Stomach (tissue), 4 donors: ENCODE measurements around the gene GOLGB1.

Experiments used
- CTCF ChIP-seq, 7 experiments: fragments of 450-650 bp in 4 of 7; fragments of 200-600 bp in 3 of 7; sonication (generic) in 3 of 7; IDR thresholded peaks; one replicate each; pipeline ENCODE4 v1.5.1; 2016 to 2019; ENCODE audit warnings: antibody characterized with exemption in 7 of 7, control low read depth in 2 of 7, mild to moderate bottlenecking in 1 of 7
- EP300 ChIP-seq: sonication (generic); formaldehyde crosslinking; IDR thresholded peaks from one replicate; pipeline ENCODE4 v1.6.1; 2017; ENCODE audit warnings: antibody characterized with exemption
- POLR2A ChIP-seq, 4 donors: fragments of 450-650 bp; IDR thresholded peaks; one replicate each; pipeline ENCODE4 v1.6.1; 2016; ENCODE audit warnings: antibody characterized with exemption in 4 of 4, control low read depth in 2 of 4, mild to moderate bottlenecking in 1 of 4, moderate library complexity in 1 of 4
- POLR2AphosphoS5 ChIP-seq, 3 donors: sonication (generic); formaldehyde crosslinking; IDR thresholded peaks; one replicate each; pipeline ENCODE4 v1.6.1; 2016; ENCODE audit warnings: antibody characterized with exemption in 3 of 3

- TF ChIP-seq CTCF (IDR thresholded peaks at IDR 0.05): no peak
- no peak for TF ChIP-seq EP300
- no peak for TF ChIP-seq POLR2A (IDR thresholded peaks at IDR 0.05)
- no peak for TF ChIP-seq POLR2AphosphoS5 (IDR thresholded peaks at IDR 0.05)
These were observed 29.4 kb downstream of the GOLGB1 start for GRCh38 chr3:121720163-121720562.
